Stimulated activated CD4-positive, alpha-beta T cell treated with anti-CD3 and anti-CD28 coated beads, TNF-alpha, amount 100 ng/mL, for 1 hour (primary cell): ENCODE results near the gene EPB41L3.
"Not testable (repeated sequence)": the region's sequence is repeated elsewhere in the genome, so short reads cannot be mapped to it uniquely, and the experiment has no call there.

Experiments used
- DNase-seq, 3 donors: peaks; one replicate each; pipeline ENCODE4 v3.0.0-alpha.2; 2020; ENCODE audit warnings: low read depth in 3 of 3, low spot score in 1 of 3

EPB41L3 gene

DNA sequence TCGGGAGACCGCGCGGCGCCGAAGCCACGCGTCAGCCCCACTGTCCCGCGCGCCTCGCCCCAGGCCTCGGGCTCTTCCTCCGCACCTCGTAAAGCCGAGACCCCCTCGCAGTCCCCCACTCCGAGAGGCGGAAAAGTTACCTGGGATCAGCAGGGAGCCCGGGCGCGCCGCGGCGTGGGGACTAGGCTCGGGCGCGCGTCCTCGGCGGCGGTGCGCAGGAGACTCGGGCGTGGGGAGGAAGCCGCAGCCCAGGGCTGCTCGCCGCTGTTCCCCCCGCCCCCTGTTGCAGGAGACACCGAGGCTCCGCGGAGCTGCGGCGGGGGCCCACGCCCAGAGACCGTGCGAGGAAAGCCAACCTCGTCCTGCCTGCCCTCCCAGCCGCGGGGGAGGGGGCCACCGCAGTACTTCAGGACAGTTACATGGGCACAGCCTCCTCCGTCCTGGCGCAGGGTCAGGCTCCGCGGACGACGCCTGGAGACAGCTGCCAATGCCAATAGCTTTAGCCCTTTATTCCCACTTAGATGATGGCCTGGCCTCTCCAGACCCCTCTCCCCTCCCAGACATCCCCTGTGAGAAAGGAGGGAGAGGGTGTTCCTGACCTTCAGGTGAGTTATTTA is at the start of gene EPB41L3:
Gene EPB41L3 (minus strand): TSS at position 225 of the 617 bp plus-strand sequence. CDS start 54,814 bp downstream, outside the sequence.
- DNase-seq = no peak

DNA sequence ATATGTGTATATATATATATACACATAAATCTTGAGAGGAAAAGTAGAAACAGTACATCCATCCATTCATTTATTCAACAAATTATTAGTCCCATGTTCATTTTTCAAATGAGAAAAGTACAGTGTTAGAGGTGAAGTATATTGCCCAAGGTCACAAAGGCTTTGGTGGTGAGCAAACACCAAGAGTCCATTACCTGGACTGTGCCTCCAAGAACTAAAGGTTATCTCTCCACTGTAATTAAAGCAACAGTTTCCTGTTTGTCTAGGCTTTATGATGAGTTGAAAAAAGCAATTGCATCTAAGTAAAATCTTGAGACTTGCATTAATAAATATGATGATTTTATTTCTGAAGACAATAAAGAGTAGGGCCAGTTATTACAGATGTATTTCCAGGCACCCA is 44.7 kb upstream of the EPB41L3 start:
- no peak for DNase-seq

DNA sequence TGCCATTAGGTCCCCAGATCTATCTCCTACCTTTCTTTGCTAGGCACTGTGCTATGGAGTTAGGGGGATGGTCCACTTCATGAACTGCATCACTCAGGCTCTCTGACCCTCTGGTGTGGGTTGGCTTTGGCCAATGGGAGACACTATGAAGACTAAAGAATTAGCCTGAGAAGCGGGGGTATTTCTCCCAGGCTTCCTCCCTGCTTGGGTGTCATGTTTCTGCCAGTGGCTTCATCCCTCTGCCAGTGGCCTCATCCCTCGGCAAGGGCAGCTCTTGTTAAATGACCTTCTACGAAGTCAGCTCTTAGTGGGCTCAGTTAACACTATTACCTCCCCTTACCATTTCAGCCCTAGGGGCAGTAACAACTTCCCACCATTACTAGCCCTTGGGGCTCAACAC is 41.9 kb upstream of the EPB41L3 start:
- DNase-seq = no peak

DNA sequence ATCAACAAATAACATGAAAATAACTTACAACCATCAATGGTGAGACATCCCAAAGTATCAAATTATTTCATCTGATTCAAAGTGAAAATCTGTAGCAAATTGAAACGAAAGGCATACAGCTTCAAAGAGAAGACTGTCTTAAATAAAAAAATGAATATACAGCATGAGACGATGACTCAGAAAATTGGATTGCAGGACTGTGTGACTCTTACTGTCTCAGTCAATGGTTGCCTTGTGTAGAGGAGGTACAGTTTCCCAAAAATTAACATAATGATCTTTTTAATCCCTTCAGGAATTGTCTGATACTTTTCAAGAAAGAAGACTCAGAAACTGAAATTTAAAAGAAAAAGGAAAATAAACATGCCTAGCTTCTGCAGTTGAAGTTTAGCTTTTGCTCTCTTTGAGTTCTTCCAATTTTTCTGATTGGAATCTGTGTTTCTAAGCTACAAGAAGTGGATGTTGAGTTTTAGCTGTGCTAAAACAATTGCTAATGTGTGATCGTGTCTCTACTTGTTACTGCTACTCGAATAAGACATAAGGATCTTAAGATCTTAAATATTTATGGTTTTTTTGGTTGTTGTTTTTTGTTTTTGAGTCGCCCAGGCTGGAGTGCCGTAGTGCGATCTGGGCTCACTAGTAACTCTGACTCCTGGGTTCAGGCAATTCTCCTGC is 41.1 kb upstream of the EPB41L3 start:
- no peak for DNase-seq

DNA sequence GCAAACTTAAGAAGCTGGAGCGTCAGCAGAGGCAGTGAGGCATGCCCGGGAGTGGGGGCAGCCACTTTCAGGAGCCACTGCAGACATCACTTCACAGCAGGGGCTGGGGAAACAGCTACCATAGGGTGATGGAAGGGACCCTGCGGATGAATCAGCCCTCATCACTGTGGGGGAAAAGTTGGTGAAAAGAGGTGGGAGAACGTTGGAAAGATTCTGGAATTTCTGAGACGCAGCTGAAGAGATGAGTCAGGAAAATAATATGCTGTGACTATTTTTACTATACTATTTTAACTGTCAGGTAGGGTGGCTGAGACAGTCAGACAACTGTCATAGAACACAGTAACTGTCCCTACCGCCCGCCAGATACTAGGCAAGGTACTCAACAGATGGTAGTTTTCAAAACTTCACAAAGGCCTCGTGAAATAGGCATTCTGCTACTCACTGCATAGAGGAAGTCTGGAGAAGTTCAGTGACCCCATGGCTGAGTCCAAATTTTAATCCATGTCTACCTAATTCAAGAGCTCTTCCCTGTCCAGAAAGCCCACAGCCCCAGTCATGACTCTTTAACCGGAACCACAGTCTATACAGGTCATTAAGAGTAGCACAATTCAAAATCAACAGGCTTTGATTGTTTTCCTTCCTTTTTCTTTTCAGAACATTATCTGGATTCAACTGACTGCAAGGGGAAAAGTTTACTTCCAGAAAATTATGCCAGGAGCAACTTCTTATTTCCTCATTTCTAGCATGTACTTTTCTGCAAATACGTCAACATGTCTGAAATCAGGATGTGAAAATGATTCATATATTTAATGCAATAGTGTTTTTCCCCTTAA is 39.3 kb upstream of the EPB41L3 start:
- no peak for DNase-seq

DNA sequence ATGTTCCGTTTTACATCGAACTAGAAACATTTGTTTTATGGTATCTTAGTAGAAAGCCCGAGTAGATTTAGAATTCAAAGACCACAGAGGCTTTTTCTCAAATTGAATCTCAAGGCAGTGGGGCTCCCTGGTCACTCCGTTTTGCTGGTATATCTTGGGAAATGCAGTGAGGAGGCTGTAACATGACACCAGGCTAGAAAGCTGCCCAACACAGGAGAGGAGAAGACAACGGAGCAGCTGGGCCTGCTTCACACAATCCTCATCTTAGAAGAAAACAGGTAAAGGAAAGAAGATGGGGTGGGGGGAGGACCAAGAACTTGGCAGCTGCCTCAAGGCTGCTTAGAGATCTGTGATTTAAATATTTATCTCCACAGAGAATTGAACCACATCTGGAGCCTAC is 38.3 kb upstream of the EPB41L3 start:
- DNase-seq = no peak

DNA sequence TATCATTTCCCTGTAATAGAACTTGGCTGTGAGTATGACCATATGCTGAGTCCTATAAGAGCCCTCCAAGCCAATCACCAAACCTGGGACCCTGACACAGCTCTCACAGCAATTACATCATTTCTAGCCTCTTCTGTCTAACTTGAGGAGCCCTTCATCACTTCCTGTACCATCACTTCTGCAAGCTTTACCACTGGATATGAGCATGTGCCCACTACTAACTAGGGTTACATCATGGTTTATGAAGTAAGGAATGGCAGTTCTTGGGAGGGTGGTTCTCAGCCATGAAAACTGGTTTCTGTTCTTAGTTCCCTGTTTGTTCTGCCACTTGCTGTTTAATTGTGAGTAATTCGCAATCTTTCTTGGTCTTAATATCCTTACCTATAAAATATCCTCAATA is 31.0 kb upstream of the EPB41L3 start:
- DNase-seq = no peak

DNA sequence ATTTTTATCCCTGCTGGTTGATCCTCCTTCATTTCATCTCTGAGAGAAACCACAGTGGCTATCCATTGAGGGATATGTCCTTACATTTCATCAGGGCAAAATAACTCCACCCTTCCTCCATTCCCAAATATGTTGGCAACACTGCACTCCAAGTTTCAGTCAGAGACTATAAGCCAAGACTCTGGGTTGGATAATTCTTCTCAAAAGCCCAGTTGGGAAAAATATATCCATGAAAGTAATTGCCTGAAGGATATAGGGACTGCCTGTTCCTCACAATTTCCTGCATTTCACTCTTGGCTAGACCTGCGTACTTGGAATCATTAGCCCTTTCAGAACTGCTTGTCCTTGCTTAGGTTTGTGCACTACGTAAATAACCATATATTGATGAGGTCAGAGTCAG is 27.9 kb upstream of the EPB41L3 start:
- no peak for DNase-seq

DNA sequence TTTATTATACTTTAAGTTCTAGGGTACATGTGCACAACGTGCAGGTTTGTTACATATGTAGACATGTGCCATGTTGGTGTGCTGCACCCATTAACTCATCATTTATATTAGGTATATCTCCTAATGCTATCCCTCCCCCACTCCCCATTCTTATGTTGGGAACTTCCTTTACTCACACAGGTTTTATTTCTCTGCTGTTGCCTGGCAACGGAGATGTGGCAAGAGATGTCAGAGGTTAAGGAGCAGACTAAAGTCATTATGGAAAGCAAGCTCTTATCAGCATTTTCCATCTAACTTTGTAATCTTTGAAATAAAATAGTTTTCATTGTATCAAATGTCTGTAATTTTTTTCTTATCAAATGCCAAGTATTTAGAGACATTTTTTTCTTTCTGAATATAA is 26.8 kb upstream of the EPB41L3 start:
- DNase-seq = not testable (repeated sequence)

DNA sequence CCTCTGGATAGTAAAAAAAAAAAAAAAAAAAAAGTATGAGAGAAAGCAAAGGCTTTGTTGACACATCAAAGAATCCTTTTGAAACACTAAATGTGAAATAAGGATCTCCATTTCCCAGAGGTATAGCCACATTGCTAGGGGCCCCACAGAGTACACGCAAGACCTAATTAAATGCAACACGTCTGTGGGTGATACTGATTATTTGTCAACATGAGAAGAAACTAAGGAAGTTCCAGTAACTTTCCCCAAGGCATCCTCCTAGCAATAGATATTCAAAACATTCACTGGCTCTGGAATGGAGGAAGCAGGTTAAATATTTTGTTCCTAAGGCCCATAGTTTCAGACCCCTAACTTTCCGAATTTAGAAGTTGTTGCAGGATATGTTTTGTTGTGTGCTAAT is 24.6 kb upstream of the EPB41L3 start:
- DNase-seq = no peak

DNA sequence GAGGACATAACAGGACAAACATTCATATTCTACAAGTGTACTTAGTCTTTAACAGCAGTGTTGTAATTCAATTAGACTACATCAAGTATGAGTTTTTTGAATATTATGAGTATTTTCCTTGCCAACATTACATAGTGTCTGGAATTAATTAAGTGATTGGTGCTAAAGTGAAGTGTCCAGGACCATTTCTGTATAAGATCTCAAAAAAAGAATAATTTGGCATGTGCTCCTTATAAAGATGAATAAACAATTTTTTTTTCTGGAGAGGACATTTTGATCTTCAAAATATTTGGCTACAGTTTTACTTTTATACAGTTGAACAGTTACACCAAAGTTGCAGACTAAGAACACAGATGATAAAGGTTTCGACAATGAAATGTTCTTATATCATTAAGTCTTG is 15.1 kb upstream of the EPB41L3 start:
- DNase-seq = no peak

DNA sequence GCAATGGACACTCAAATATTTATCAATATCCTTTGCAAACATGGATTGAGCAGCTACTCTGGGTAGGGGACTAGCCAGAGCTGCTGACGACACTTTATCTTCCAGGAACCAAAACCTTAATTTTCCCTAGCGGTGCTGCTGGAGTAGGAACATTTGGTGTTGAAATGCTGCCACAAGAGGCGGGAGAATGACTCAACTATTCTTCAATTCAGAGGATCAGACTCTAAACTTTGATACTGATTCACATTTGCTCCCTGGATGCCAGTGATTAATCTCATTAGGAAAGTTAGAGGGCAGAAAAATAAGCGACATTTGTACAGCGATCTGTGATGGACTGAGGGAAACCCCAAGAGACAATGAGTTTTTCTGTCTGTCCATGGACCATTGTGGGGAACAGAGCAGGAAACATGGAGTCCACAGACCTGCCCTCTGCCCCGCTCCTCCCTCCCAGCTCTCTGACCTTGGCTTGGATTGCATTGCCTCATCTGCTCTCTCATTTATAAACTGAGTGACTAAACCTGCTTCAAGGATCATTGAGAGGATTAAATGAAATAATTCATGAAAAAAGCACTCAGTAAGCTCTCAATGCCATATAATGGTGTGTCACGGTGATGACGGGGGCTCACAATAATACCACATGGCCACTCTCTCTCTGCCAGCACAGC is 12.6 kb upstream of the EPB41L3 start:
- no peak for DNase-seq

DNA sequence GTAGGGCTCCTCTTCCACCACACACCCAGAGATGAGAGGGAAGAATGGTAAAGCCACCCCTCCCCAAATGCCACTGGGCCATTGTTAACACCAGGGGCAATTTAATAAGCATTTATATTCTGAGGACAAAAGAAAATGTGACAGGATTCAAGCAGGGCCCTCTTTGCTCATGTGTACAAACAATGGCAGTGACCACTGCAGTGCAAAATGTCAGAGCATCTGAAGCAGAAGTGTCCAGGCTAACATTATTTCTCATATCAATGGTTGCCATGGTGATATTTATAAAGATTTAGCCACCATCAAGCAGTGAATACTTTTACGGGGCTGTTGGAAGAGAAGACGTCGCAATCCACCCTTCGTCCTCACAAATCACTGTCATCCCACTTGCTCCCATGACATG is 10.8 kb upstream of the EPB41L3 start:
- no peak for DNase-seq

DNA sequence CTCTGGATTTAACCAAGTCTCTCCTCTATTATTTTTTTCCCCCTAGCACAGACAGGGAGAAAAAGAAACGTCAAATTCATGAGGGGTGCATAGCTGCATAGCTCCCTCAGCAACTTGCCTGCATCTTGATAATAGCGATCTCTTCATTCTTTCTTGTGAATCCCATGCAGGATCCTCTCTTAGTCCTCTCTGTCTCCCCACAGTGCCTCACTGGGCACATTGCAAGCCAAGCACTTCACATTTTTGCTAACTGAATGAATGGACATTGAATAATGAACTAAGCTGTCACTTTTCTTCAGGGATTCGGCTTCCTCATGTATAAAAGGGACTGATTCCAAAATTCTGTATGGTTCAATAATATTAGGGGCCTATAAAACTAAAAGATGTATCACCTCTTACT is 2.9 kb upstream of the EPB41L3 start:
- DNase-seq = no peak

DNA sequence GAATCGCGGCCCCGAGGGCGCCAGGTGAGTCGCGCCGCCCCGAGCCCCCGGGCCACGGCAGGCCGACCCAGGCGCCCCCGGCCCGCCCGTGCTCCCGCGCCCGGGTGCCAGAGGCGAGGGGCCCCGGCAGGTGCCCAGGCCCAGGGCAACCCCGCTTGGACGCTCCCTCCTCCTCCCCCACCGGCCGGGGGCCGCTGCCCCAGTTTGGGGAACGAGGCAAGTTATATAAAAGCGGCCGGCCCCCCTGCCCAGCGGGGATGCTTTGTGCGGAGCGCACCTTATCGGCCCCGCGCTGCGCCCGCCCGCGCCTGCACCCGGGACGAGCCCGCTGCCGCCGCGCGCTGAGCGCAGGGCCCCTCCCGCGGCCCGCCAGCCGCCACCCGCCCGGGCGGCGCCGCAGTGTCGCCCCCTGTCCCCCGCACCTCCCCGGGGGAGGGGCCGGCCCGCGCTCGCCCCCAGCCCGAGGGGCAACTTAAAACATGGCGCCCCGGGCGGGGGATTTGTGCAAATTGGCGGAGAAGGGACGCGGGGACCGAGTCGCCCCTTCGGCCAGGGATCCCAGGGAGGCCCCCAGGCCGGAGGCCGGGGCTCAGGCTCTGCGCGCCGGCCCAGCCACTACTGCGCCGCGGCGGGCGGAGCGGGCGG is 639 bp downstream of the EPB41L3 start:
- DNase-seq = no peak

DNA sequence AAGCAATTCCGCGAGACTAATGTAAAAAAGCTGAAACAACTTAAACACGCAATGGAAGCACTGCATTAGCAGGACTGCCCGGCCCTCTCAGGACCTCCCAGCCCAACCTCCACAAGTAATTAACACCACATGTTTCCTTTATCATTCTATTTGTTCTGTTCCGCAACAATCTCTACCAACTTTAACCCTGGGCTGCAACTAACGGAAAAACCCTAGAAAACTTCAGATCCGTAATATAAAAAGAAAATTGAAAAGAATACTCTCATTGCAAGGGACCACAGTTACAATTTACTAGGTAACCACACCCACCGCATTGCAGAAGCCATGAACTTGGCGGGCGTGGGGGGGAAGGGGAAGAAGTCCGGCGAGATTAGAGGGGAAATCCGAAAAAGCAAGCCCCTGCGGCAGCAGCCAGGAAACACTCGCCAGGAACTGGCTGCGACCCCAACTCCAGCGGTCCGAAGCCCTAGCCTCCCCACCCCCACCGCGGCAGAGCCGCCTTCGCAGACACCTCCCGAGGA is 1.2 kb downstream of the EPB41L3 start:
- DNase-seq = no peak

DNA sequence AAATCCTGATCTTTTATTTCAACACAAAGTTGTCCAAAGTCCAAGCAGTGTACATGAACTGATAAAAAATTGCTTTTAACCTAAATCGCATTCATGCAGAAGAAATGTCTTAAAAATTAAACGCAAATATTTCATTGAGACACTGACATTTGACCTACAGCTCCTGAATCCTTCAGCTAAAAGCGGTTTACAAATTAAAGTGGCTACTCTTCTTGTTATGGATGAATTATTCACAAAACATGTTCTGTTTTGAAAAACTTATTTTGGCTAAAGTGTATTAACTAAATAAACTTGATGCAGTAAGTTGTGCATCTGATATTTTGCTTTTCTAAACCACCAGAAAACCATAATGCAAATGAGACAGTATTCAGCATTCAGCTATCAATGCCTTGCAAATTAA is 2.2 kb downstream of the EPB41L3 start:
- no peak for DNase-seq

DNA sequence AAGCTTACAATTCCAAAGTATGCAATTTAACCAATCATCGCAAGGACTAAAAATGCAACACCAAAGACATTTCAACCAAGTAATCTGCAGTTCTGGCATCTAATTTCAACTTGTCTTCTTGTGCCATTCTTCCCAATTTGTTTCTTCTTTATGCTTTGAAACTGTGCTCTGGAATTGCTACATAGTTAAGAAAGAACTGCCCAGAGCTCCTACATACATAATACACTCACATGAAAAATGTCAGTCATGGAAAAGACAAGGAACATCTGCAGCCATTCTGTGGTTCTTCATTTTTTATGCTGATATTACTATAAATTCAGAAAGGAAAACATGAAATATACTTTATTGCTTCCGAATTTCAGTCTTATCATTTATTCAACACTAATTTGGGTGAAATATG is 4.4 kb downstream of the EPB41L3 start:
- no peak for DNase-seq

DNA sequence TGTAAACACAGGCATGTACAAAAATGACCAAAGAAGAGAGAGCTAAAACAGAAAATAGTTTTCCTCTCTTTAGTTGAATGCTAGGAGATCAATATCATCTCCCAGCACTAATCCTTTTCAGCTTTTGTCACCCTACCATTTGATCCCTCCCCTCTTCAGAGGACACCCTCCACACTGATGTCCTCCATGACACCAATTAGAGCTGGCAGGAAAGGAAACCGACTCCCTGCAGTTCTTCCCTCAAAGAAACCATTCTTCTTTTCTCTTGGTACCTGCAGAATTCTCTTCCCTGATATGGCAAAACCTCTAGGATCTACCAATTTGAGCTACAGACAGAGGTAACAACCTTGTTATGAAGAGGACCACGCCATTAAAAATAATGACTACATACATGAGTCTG is 5.3 kb downstream of the EPB41L3 start:
- no peak for DNase-seq

DNA sequence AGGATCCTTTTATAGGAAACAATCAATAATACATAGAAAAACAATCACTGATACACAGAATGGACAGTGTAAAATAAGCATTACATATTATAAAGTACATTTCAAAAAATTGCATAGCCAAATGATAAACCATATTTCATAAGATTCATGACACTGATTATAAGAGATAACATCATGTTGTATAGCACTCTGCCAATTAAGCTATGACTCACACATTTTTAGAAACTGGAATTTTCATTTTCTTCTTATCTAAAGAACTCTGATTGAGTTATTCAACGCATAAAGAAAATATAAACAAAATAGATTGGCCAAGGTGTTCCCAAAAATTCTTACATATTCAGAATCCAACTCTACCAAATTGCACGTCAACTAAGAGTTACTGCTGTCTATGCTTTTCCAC is 5.9 kb downstream of the EPB41L3 start:
- DNase-seq = no peak

DNA sequence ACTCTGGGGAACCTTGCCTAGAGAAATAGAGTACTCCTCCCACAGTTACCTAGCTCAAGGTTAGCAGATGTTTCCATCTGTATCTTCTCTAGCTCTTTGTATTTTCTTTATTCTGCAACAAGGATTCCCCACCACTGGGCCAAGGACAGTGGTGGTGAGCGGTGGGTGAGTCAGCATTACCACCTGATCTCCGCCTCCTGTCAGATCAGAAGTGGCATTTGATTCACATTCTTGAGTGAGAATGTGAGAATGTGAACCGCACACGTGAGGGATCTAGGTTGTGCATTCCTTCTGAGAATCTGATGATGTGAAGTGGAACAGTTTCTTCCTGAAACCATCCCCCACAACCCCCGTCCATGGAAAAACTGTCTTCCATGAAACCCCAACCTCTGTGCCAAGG is 9.0 kb downstream of the EPB41L3 start:
- no peak for DNase-seq
